ENCODE results near the gene ASPSCR1. TPM values are rescaled to one million over a fixed set of nuclear protein-coding genes. Genes with fewer than 3 reads are reported as not detected.

ASPSCR1 gene
- total and polyA plus RNA-seq, 2 of the 8 experiments (the other 6 are each of a cell fraction or from before 2014, with no cell fraction given) = 33.3 to 43.7 TPM

DNA sequence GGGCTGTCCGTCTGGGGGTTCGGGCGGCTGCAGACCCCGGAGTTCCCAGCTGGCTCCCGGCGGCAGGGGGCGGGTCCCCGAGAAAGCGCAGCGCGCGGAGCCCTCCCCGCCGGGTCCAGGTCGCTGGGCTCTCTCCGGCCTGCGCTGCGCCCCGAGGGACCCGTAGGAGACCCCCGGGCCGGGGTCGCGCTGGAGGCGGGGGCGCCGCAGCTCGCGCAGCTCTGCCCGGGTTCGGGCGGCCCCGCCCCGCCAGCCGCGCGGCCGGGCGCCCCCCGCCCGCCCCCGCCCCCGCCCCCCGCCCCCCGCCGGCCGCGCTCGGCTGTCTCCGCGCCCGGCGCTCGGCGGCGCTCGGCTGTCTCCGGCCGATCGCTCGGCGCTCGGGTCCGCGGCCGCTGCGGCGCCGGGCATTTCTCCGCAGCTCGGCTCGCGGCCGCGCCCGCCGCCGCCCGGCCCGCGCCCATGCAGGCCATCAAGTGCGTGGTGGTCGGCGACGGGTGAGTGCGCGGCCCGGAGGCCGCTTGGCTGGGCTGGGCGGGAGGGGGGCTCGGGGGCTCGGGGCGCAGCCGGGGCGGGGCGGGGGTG lies 54.0 kb downstream of the ASPSCR1 start, which contains the start of gene RAC3:
Gene RAC3 (plus strand): TSS at position 376 of the 582 bp plus-strand sequence. CDS start 84 bp downstream, at position 460.
- peaks cover 0 to 13% (median 4%) of the 10 kb centered on the region in 4 experiments; a peak in 5 of 7 replicates for H3K4me1 ChIP-seq (replicated peaks in 1 of 4; ENCODE audit: control insufficient read depth in 3 of 4, insufficient read depth in 4 of 4, low read length in 3 of 4)
- no peak within 1 kb of the TSS for H2BK20ac ChIP-seq (ENCODE audit: low read length)
- H2BK5ac ChIP-seq (ENCODE audit: low read depth, low read length) = 0 out of 2 replicates have a peak within 1 kb of the TSS, but pooled peaks have one; percentile 44
- peak within 1 kb of the TSS; percentile 71 for H3K18ac ChIP-seq (ENCODE audit: extremely low read depth, low read length)
- H3K14ac ChIP-seq (ENCODE audit: insufficient read length) = no peak within 1 kb of the TSS
- peak within 1 kb of the TSS; percentile 89 for H4K91ac ChIP-seq (replicated peaks; ENCODE audit: insufficient read length, low read length)
- H2BK15ac ChIP-seq (ENCODE audit: low read length) = no peak within 1 kb of the TSS
- H3K27me3 ChIP-seq (replicated peaks in 1 of 4; ENCODE audit: control insufficient read depth in 3 of 4, extremely low read depth in 1 of 4, insufficient read depth in 3 of 4, low read length in 3 of 4) = no peaks in the 10 kb centered on the region
- peak within 1 kb of the TSS; percentile 21 for H4K5ac ChIP-seq (ENCODE audit: insufficient read length, low read depth, low read length)
- peak within 1 kb of the TSS; percentile 41; the same call in 1 of the 2 replicates for H2AK5ac ChIP-seq (ENCODE audit: low read depth, low read length)
- H2BK12ac ChIP-seq (ENCODE audit: low read depth, low read length) = 0 out of 2 replicates have a peak within 1 kb of the TSS, but pooled peaks have one; percentile 17
- H3K79me2 ChIP-seq (ENCODE audit: control insufficient read depth in 1 of 2, insufficient read depth in 2 of 2, low read length in 2 of 2) = peaks cover 0 to 2% of the 10 kb centered on the region in 2 experiments; a peak in 1 of 4 replicates
- H3K56ac ChIP-seq (replicated peaks; ENCODE audit: insufficient read length, low read depth, low read length) = peak within 1 kb of the TSS; percentile 79
- H2BK120ac ChIP-seq (replicated peaks; ENCODE audit: low read depth, low read length) = peak within 1 kb of the TSS; percentile 10
- no peak within 1 kb of the TSS; the same call in 1 of the 2 replicates for H2AFZ ChIP-seq (ENCODE audit: low read length)
- peaks cover 7% of the 10 kb centered on the region; the same call in 1 of the 2 replicates for H3K23me2 ChIP-seq (ENCODE audit: low read depth, low read length)
- no peak within 1 kb of the TSS for H3K27ac ChIP-seq (ENCODE audit: low read depth, low read length)
- H3K4ac ChIP-seq (replicated peaks; ENCODE audit: insufficient read length, low read depth, low read length) = peak within 1 kb of the TSS; percentile 97
- CTCF ChIA-PET (ENCODE audit: partially characterized antibody) = interaction anchor here (0.7 to 3.1 kb wide), 15 partner anchors 9 to 203 kb away, joined by 3 to 40 read pairs (median 8); partner anchors contain the start of genes CENPX, DUS1L and LRRC45
- peak within 1 kb of the TSS in 3 of 4 experiments; percentile 48 to 69 (median 53); a peak in 4 of 7 replicates for H3K9ac ChIP-seq (replicated peaks in 1 of 4; ENCODE audit: extremely low read depth in 1 of 4, low read depth in 3 of 4, low read length in 3 of 4)
- H4K8ac ChIP-seq (ENCODE audit: extremely low read depth, insufficient read depth, low read length) = peak within 1 kb of the TSS; percentile 80
- H3K4me2 ChIP-seq (ENCODE audit: insufficient read depth in 1 of 2, low read depth in 2 of 2, low read length in 2 of 2) = peak within 1 kb of the TSS; percentile 80 to 94
- no peaks in the 10 kb centered on the region; a peak in 2 of 8 replicates for H3K36me3 ChIP-seq (ENCODE audit: control insufficient read depth in 2 of 4, insufficient read depth in 4 of 4, low read length in 3 of 4)
- POLR2A ChIA-PET (ENCODE audit: partially characterized antibody) = interaction anchor here (0.9 to 4.9 kb wide), 12 partner anchors 9 to 105 kb away, joined by 3 to 38 read pairs (median 10); partner anchors contain the start of genes CENPX, FASN, GPS1 and LRRC45
- no peak within 1 kb of the TSS for H3K23ac ChIP-seq (ENCODE audit: insufficient read length)
- H3K79me1 ChIP-seq (ENCODE audit: low read depth, low read length) = peaks cover 3% of the 10 kb centered on the region; the same call in 1 of the 2 replicates
- DNase-seq (ENCODE audit: low read depth in 1 of 2, low spot score in 2 of 2) (no peak), FAIRE-seq (no peak)
- H4K20me1 ChIP-seq (replicated peaks in 1 of 2; ENCODE audit: control insufficient read depth in 1 of 2, insufficient read depth in 2 of 2, low read length in 2 of 2) = peaks cover 2 to 19% of the 10 kb centered on the region in 2 experiments
- 0% methylated on average over 27 of the region's 96 CpGs; no CpG with 5 or more reads in 1 of the 2 experiments for WGBS, 2 experiments (ENCODE audit: extremely low coverage in 1 of 2, insufficient coverage in 1 of 2, insufficient read length in 1 of 2, insufficient replicate concordance in 2 of 2, low coverage in 1 of 2, low lambda C conversion rate in 2 of 2, missing lambda C conversion rate in 1 of 2)
- H3K9me3 ChIP-seq (ENCODE audit: insufficient read depth in 2 of 2, low read depth in 1 of 2, low read length in 1 of 2) = no peaks in the 10 kb centered on the region
- peak within 1 kb of the TSS; percentile 56 to 80 (median 59) for H3K4me3 ChIP-seq (ENCODE audit: extremely low read depth in 1 of 4, insufficient read depth in 2 of 4, low read depth in 3 of 4, low read length in 4 of 4)
- TF ChIP-seq HDAC2 (IDR thresholded peaks at IDR 0.05; ENCODE audit: borderline replicate concordance in 1 of 2, low read depth in 2 of 2, low read length in 2 of 2) = no peak
- TF ChIP-seq SIN3A (conservative IDR thresholded peaks at IDR 0.05 in 1 of 2, IDR thresholded peaks at IDR 0.05 in 1 of 2; ENCODE audit: low read depth in 1 of 2, low read length in 2 of 2) = 0 out of 4 replicates have a peak, but pooled peaks of 1 of the 2 experiments have one; percentile 13
- TF ChIP-seq MAFK (IDR thresholded peaks at IDR 0.05; ENCODE audit: low read depth, low read length) = no peak
- no peak for TF ChIP-seq ASH2L (IDR thresholded peaks at IDR 0.05; ENCODE audit: low read length)
- no peak for TF ChIP-seq POLR2A (IDR thresholded peaks at IDR 0.05; ENCODE audit: control extremely low read depth in 1 of 2, low read depth in 2 of 2, low read length in 2 of 2)
- TF ChIP-seq FOSL1 (IDR thresholded peaks at IDR 0.05; ENCODE audit: insufficient read depth, low read depth, low read length) = no peak
- no peak for TF ChIP-seq ZNF274 (IDR thresholded peaks at IDR 0.05; ENCODE audit: borderline replicate concordance, extremely low read depth, low read length)
- TF ChIP-seq, protein P1, sequence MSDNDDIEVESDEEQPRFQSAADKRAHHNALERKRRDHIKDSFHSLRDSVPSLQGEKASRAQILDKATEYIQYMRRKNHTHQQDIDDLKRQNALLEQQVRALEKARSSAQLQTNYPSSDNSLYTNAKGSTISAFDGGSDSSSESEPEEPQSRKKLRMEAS (IDR thresholded peaks at IDR 0.05) = no peak
- no peak for TF ChIP-seq JUN (IDR thresholded peaks at IDR 0.05; ENCODE audit: low read depth, low read length)
- no peak for TF ChIP-seq SIRT6 (IDR thresholded peaks at IDR 0.05; ENCODE audit: low read length)
- TF ChIP-seq SIX5 (IDR thresholded peaks at IDR 0.05; ENCODE audit: low read depth, low read length) = no peak
- no peak for TF ChIP-seq EGR1 (IDR thresholded peaks at IDR 0.05; ENCODE audit: borderline replicate concordance, low read depth, low read length)
